K562 (cell line): ENCODE results near the gene AMIGO3. TPM values are rescaled to one million over a fixed set of nuclear protein-coding genes. Genes with fewer than 3 reads are reported as not detected.
A peak's percentile ranks its signal among the peaks of the same experiment; 100 is the strongest.

ENCODE experiments used
- BRCA1 ChIP-seq, 2 experiments: fragments of 450-650 bp in 1 of 2; sonication (generic) in 1 of 2; formaldehyde crosslinking in 1 of 2; IDR thresholded peaks; 2 replicates each; pipeline versions ENCODE4 v1.5.0 to v1.6.1; 2017 to 2020; ENCODE audit warnings: mild to moderate bottlenecking in 1 of 2, missing genetic modification reagents in 1 of 2
- HES1 ChIP-seq: fragments of 450-650 bp; IDR thresholded peaks from 2 replicates; pipeline ENCODE4 v1.6.1; 2016; ENCODE audit warnings: low read depth, mild to moderate bottlenecking, moderate library complexity
- MCM7 ChIP-seq, 2 experiments: fragments of 450-650 bp; IDR thresholded peaks; 2 replicates each; pipeline ENCODE4 v1.6.1; 2016 to 2018
- MLLT1 ChIP-seq, 2 experiments: fragments of 450-650 bp; IDR thresholded peaks; 2 replicates each; pipeline ENCODE4 v1.6.1; 2016
- MTF1 ChIP-seq: fragments of 250-450 bp; sonication (Bioruptor Pico); IDR thresholded peaks from 2 replicates; pipeline ENCODE4 v1.9.0; 2021; ENCODE audit warnings: moderate library complexity, mild to moderate bottlenecking, inconsistent platforms, borderline replicate concordance
- PHF8 ChIP-seq: fragments of 200-600 bp; sonication (generic); IDR thresholded peaks from 2 replicates; pipeline ENCODE4 v1.6.1; 2012; ENCODE audit warnings: mixed run types, mild to moderate bottlenecking, inconsistent platforms, low read length, moderate library complexity, borderline replicate concordance
- POLR2AphosphoS2 ChIP-seq: IDR thresholded peaks from 2 replicates; pipeline ENCODE4 v1.6.1; 2012; ENCODE audit warnings: low read length, improper control_type of control experiment
- PRMT5 ChIP-seq: sonication (generic); formaldehyde crosslinking; IDR thresholded peaks from 2 replicates; pipeline ENCODE4 v1.5.0; 2020; ENCODE audit warnings: missing genetic modification reagents
- ZNF143 ChIP-seq: sonication (generic); formaldehyde crosslinking; IDR thresholded peaks from 2 replicates; pipeline ENCODE4 v1.9.0; 2022; ENCODE audit warnings: mild to moderate bottlenecking, missing genetic modification reagents
- ZNF146 ChIP-seq: IDR thresholded peaks from one replicate; pipeline ENCODE4 v1.6.1; 2018; ENCODE audit warnings: missing compliant biosample characterization; ENCODE audit not compliant: unreplicated experiment
- ZNF280A ChIP-seq: fragments of 450-650 bp; IDR thresholded peaks from 2 replicates; pipeline ENCODE4 v1.6.1; 2018; ENCODE audit warnings: mild to moderate bottlenecking, low read depth; ENCODE audit not compliant: partially characterized antibody
- ZNF407 ChIP-seq: fragments of 450-650 bp; IDR thresholded peaks from 2 replicates; pipeline ENCODE4 v1.6.1; 2016; ENCODE audit warnings: low read depth
- ZNF511 ChIP-seq: sonication (generic); formaldehyde crosslinking; IDR thresholded peaks from 2 replicates; pipeline ENCODE4 v1.8.0; 2022; ENCODE audit warnings: mild to moderate bottlenecking, missing genetic modification reagents
- ZSCAN32 ChIP-seq: fragments of 450-650 bp; formaldehyde crosslinking; IDR thresholded peaks from 2 replicates; pipeline ENCODE4 v1.4.0; 2020; ENCODE audit warnings: mild to moderate bottlenecking, moderate library complexity
- polyA plus RNA-seq, 8 experiments: library from polyadenylated mRNA; depleted of rRNA in 4 of 8; stranded (reverse) in 5 of 8; unstranded in 3 of 8; fragments of >200 nt; fragmentation: Nextera tagmentation in 2 of 8; fragmentation: Illumina TruSeq in 1 of 8; extraction: Ambion mirVana in 2 of 8; extraction: Trizol in 1 of 8; gene quantifications; 2 replicates each; pipeline versions ENCODE4 v1.2.1 to v1.2.3, GENCODE V29; 2011 to 2014; ENCODE audit warnings: inconsistent platforms in 1 of 8, missing spikeins in 1 of 8
- total RNA-seq, 7 experiments: library from RNA; depleted of rRNA in 6 of 7; stranded (reverse); fragments of >200 nt in 6 of 7; fragmentation: Illumina TruSeq in 2 of 7; extraction: Trizol in 2 of 7; gene quantifications; 2 replicates each; pipeline versions ENCODE4 v1.2.1 to v1.2.3, GENCODE V29; 2011 to 2021; ENCODE audit warnings: low replicate concordance in 1 of 7

AMIGO3 gene
- total and polyA plus RNA-seq, 9 of the 15 experiments (the other 6 are each of a cell fraction or from before 2014, with no cell fraction given), result 0.13 to 2.8 (median 0.44) TPM; not detected in 4

GRCh38 chr3:49723628-49724551 is 4.4 kb upstream of the AMIGO3 start, which contains the start of gene GMPPB (continued):
- TF ChIP-seq MTF1 (CRISPR knock-in tag) (no peak), ZNF407 (no peak), MLLT1 (IDR thresholded peaks at IDR 0.05) (peak in 1 of 2 experiments; percentile 80; a peak in 2 of 4 replicates), ZNF143 (CRISPR knock-in tag) (no peak), PRMT5 (CRISPR knock-in tag) (no peak), ZSCAN32 (CRISPR knock-in tag) (no peak), BRCA1 (IDR thresholded peaks at IDR 0.05) (no peak), BRCA1 (CRISPR knock-in tag; IDR thresholded peaks at IDR 0.05) (no peak), ZNF146 (no peak), POLR2AphosphoS2 (0 out of 2 replicates have a peak, but pooled peaks have one; percentile 90), PHF8 (peak; percentile 85; the same call in 1 of the 2 replicates), HES1 (no peak), ZNF511 (CRISPR knock-in tag) (no peak; the same call in 1 of the 2 replicates), MCM7 (IDR thresholded peaks at IDR 0.05) (no peak), ZNF280A (no peak)
